SJCRH30 (cell line): Measurements from ENCODE around the gene DAZAP1. TPM values are rescaled to one million over a fixed set of nuclear protein-coding genes. Genes with fewer than 3 reads are reported as not detected.
A peak's percentile ranks its signal among the peaks of the same experiment; 100 is the strongest.

Source experiments
- DNase-seq, 2 experiments: peaks; one replicate each; pipeline ENCODE4 v3.0.0-alpha.2; 2015 to 2020
- H3K27ac ChIP-seq: fragments of 250-450 bp; sonication (Bioruptor Pico); 2 replicates; pipeline ENCODE4 v1.5.1; 2020; ENCODE audit warnings: mild to moderate bottlenecking, moderate library complexity
- H3K27me3 ChIP-seq: fragments of 250-450 bp; sonication (Bioruptor Pico); 2 replicates; pipeline ENCODE4 v1.5.1; 2020; ENCODE audit warnings: mild to moderate bottlenecking, moderate library complexity
- H3K36me3 ChIP-seq: fragments of 250-450 bp; sonication (Bioruptor Pico); 2 replicates; pipeline ENCODE4 v1.5.1; 2020; ENCODE audit warnings: mild to moderate bottlenecking, moderate library complexity
- H3K4me1 ChIP-seq: fragments of 250-450 bp; sonication (Bioruptor Pico); 2 replicates; pipeline ENCODE4 v1.5.1; 2020; ENCODE audit warnings: mild to moderate bottlenecking, moderate library complexity
- H3K4me3 ChIP-seq: fragments of 250-450 bp; sonication (Bioruptor Pico); 2 replicates; pipeline ENCODE4 v1.5.1; 2020; ENCODE audit warnings: mild to moderate bottlenecking, moderate library complexity
- H3K9me3 ChIP-seq: fragments of 250-450 bp; sonication (Bioruptor Pico); replicated peaks from 2 replicates; pipeline ENCODE4 v1.5.1; 2020; ENCODE audit warnings: mild to moderate bottlenecking, moderate library complexity
- total RNA-seq: library from RNA; depleted of rRNA; stranded (reverse); fragments of >200 nt; shearing (Covaris generic); gene quantifications from 2 replicates; pipeline ENCODE4 v1.2.3, GENCODE V29; 2014

DAZAP1 gene
- total RNA-seq, 1 experiment from 2014 or later: 138 TPM

- Histone ChIP-seq H3K4me1 (peaks cover 17% of the 10 kb centered on the region; the same call in 1 of the 2 replicates), H3K36me3 (no peaks in the 10 kb centered on the region), H3K27ac (no peak overlapping the region; the same call in 1 of the 2 replicates), H3K27me3 (peaks cover 17% of the 10 kb centered on the region), H3K9me3 (no peaks in the 10 kb centered on the region), H3K4me3 (peak overlapping the region; percentile 42)
- DNase-seq: peak; percentile 90 to 91
Measured at GRCh38 chr19:1453525-1454364, 46.4 kb downstream of the DAZAP1 start.

GRCh38 chr19:1455002-1455335 is 47.6 kb downstream of the DAZAP1 start:
- Histone ChIP-seq H3K9me3 (no peaks in the 10 kb centered on the region), H3K36me3 (no peaks in the 10 kb centered on the region), H3K4me1 (peaks cover 17% of the 10 kb centered on the region; the same call in 1 of the 2 replicates), H3K27ac (no peak overlapping the region), H3K27me3 (peaks cover 17% of the 10 kb centered on the region), H3K4me3 (no peak overlapping the region)
- no peak for DNase-seq

GRCh38 chr19:1455336-1456120 is 48.1 kb downstream of the DAZAP1 start:
- Histone ChIP-seq H3K9me3 (no peaks in the 10 kb centered on the region), H3K36me3 (no peaks in the 10 kb centered on the region), H3K4me1 (peaks cover 17% of the 10 kb centered on the region; the same call in 1 of the 2 replicates), H3K27me3 (peaks cover 14% of the 10 kb centered on the region), H3K27ac (no peak overlapping the region), H3K4me3 (no peak overlapping the region)
- DNase-seq: peak; percentile 73 to 78

- peaks cover 7% of the 10 kb centered on the region; the same call in 1 of the 2 replicates for H3K27me3 ChIP-seq
- peaks cover 17% of the 10 kb centered on the region; the same call in 1 of the 2 replicates for H3K4me1 ChIP-seq
- DNase-seq: no peak
- no peak overlapping the region for H3K27ac ChIP-seq
- H3K9me3 ChIP-seq: no peaks in the 10 kb centered on the region
- no peaks in the 10 kb centered on the region for H3K36me3 ChIP-seq
- H3K4me3 ChIP-seq: no peak overlapping the region
Measured at GRCh38 chr19:1456121-1456900, 48.9 kb downstream of the DAZAP1 start.

GRCh38 chr19:1457031-1457739 is 49.8 kb downstream of the DAZAP1 start:
- Histone ChIP-seq H3K36me3 (no peaks in the 10 kb centered on the region), H3K4me3 (no peak overlapping the region), H3K9me3 (no peaks in the 10 kb centered on the region), H3K4me1 (peaks cover 15% of the 10 kb centered on the region; the same call in 1 of the 2 replicates), H3K27ac (no peak overlapping the region), H3K27me3 (no peaks in the 10 kb centered on the region)
- DNase-seq: no peak

GRCh38 chr19:1457892-1458291 is 50.5 kb downstream of the DAZAP1 start:
- no peak overlapping the region for H3K4me3 ChIP-seq
- no peaks in the 10 kb centered on the region for H3K27me3 ChIP-seq
- no peaks in the 10 kb centered on the region for H3K9me3 ChIP-seq
- no peak for DNase-seq
- H3K36me3 ChIP-seq: no peaks in the 10 kb centered on the region
- H3K4me1 ChIP-seq: peaks cover 8% of the 10 kb centered on the region; the same call in 1 of the 2 replicates
- H3K27ac ChIP-seq: no peak overlapping the region

- no peaks in the 10 kb centered on the region for H3K4me1 ChIP-seq
- H3K27ac ChIP-seq: no peak overlapping the region
- H3K27me3 ChIP-seq: no peaks in the 10 kb centered on the region
- no peaks in the 10 kb centered on the region for H3K9me3 ChIP-seq
- no peaks in the 10 kb centered on the region for H3K36me3 ChIP-seq
- no peak for DNase-seq
- no peak overlapping the region for H3K4me3 ChIP-seq
Measured at GRCh38 chr19:1459479-1459878, 52.1 kb downstream of the DAZAP1 start.

GRCh38 chr19:1460033-1460995 is 52.9 kb downstream of the DAZAP1 start:
- no peaks in the 10 kb centered on the region for H3K27me3 ChIP-seq

GRCh38 chr19:1461862-1462261 is 54.5 kb downstream of the DAZAP1 start:
- Histone ChIP-seq H3K27me3 (no peaks in the 10 kb centered on the region), H3K36me3 (no peaks in the 10 kb centered on the region), H3K4me3 (no peak overlapping the region), H3K27ac (no peak overlapping the region), H3K9me3 (no peaks in the 10 kb centered on the region), H3K4me1 (no peaks in the 10 kb centered on the region)
- no peak for DNase-seq

More at GRCh38 chr19:1460033-1460995, 52.9 kb downstream of the DAZAP1 start:
- Histone ChIP-seq H3K4me1 (no peaks in the 10 kb centered on the region), H3K9me3 (no peaks in the 10 kb centered on the region), H3K27ac (no peak overlapping the region), H3K4me3 (no peak overlapping the region), H3K36me3 (no peaks in the 10 kb centered on the region)
- DNase-seq: no peak

GRCh38 chr19:1465191-1466016 is 58.0 kb downstream of the DAZAP1 start:
- no peak overlapping the region for H3K4me3 ChIP-seq
- no peak overlapping the region for H3K27ac ChIP-seq
- H3K4me1 ChIP-seq: no peaks in the 10 kb centered on the region; the same call in 1 of the 2 replicates
- no peak for DNase-seq
- no peaks in the 10 kb centered on the region for H3K27me3 ChIP-seq
- H3K9me3 ChIP-seq: no peaks in the 10 kb centered on the region
- H3K36me3 ChIP-seq: no peaks in the 10 kb centered on the region

- Histone ChIP-seq H3K27me3 (no peaks in the 10 kb centered on the region), H3K4me1 (no peaks in the 10 kb centered on the region; the same call in 1 of the 2 replicates), H3K27ac (no peak overlapping the region), H3K4me3 (no peak overlapping the region), H3K9me3 (no peaks in the 10 kb centered on the region), H3K36me3 (no peaks in the 10 kb centered on the region)
- no peak for DNase-seq
Measured at GRCh38 chr19:1466018-1466460, 58.7 kb downstream of the DAZAP1 start.

GRCh38 chr19:1466461-1467214 is 59.3 kb downstream of the DAZAP1 start:
- no peak overlapping the region for H3K4me3 ChIP-seq
- H3K27ac ChIP-seq: no peak overlapping the region
- H3K36me3 ChIP-seq: no peaks in the 10 kb centered on the region
- H3K9me3 ChIP-seq: no peaks in the 10 kb centered on the region
- H3K27me3 ChIP-seq: no peaks in the 10 kb centered on the region; the same call in 1 of the 2 replicates
- DNase-seq: no peak
- peaks cover under 1% of the 10 kb centered on the region; the same call in 1 of the 2 replicates for H3K4me1 ChIP-seq
